IMR-90 (cell line): Measurements from ENCODE around the gene GCM1. TPM values are rescaled to one million over a fixed set of nuclear protein-coding genes. Genes with fewer than 3 reads are reported as not detected.

Experiments
- ATAC-seq: fragments of 200-7000 bp; cut with Tn5 transposase; 2 replicates; pipeline ENCODE4 v1.9.1; 2020; ENCODE audit warnings: low read depth, mild to moderate bottlenecking, moderate library complexity
- BruUV-seq: library from RNA; stranded (reverse); fragments of 400-500 nt; replicated peaks from 2 replicates; lab custom pipeline; 2021; lab: Mats Ljungman, UMichigan
- CTCF ChIA-PET: fragments of 300-600 bp; formaldehyde crosslinking; extraction: SDS; loops from one replicate; lab custom pipeline; 2021; ENCODE audit warnings: antibody characterized with exemption; lab: Yijun Ruan, JAX
- POLR2A ChIA-PET: fragments of 300-600 bp; sonication (Branson Sonifier 250); formaldehyde crosslinking; loops from one replicate; lab custom pipeline; 2022; ENCODE audit warnings: antibody characterized with exemption; ENCODE audit not compliant: unreplicated experiment; lab: Charles Lee
- DNase-seq: peaks from one replicate; pipeline ENCODE4 v3.0.0; 2013
- H2AFZ ChIP-seq: replicated peaks from 2 replicates; pipeline ENCODE3; 2013; ENCODE audit warnings: low read length, mild to moderate bottlenecking; ENCODE audit not compliant: poor library complexity
- H2AK5ac ChIP-seq: 2 replicates; pipeline ENCODE4 v1.6.1; 2013; ENCODE audit warnings: low read depth, low read length, inconsistent platforms
- H2AK9ac ChIP-seq: replicated peaks from 2 replicates; pipeline ENCODE3; 2013; ENCODE audit warnings: mild to moderate bottlenecking, low read depth, low read length, moderate library complexity; ENCODE audit not compliant: poor library complexity
- H2BK120ac ChIP-seq: 2 replicates; pipeline ENCODE4 v1.6.1; 2013; ENCODE audit warnings: low read depth, low read length, inconsistent platforms
- H2BK15ac ChIP-seq: 3 replicates; pipeline ENCODE4 v1.6.1; 2013; ENCODE audit warnings: low read depth, low read length, inconsistent platforms
- H2BK20ac ChIP-seq: 2 replicates; pipeline ENCODE4 v1.6.1; 2013; ENCODE audit warnings: low read depth, mild to moderate bottlenecking, inconsistent platforms, low read length, moderate library complexity
- H2BK5ac ChIP-seq: 2 replicates; pipeline ENCODE4 v1.6.1; 2013; ENCODE audit warnings: mild to moderate bottlenecking, low read depth, low read length, inconsistent platforms; ENCODE audit not compliant: poor library complexity, severe bottlenecking
- H3K14ac ChIP-seq: replicated peaks from 2 replicates; pipeline ENCODE4 v1.6.1; 2013; ENCODE audit warnings: low read depth, low read length, inconsistent platforms
- H3K18ac ChIP-seq: 2 replicates; pipeline ENCODE4 v1.6.1; 2013; ENCODE audit warnings: low read depth, low read length, control low read depth
- H3K23ac ChIP-seq: 2 replicates; pipeline ENCODE4 v1.6.1; 2013; ENCODE audit warnings: low read depth, low read length, inconsistent platforms
- H3K27ac ChIP-seq: 2 replicates; pipeline ENCODE4 v1.5.1; 2013; ENCODE audit warnings: mild to moderate bottlenecking, control low read depth, low read length; ENCODE audit not compliant: insufficient read depth
- H3K27me3 ChIP-seq: 2 replicates; pipeline ENCODE4 v1.6.1; 2013; ENCODE audit warnings: low read length; ENCODE audit not compliant: control insufficient read depth, insufficient read depth
- H3K36me3 ChIP-seq: 2 replicates; pipeline ENCODE4 v1.6.1; 2013; ENCODE audit warnings: low read length, mixed read lengths; ENCODE audit not compliant: control insufficient read depth, insufficient read depth
- H3K4ac ChIP-seq: 2 replicates; pipeline ENCODE4 v1.6.1; 2013; ENCODE audit warnings: low read depth, low read length, inconsistent platforms
- H3K4me1 ChIP-seq: 2 replicates; pipeline ENCODE4 v1.6.1; 2013; ENCODE audit warnings: low read length, mixed read lengths; ENCODE audit not compliant: control insufficient read depth, insufficient read depth
- H3K4me2 ChIP-seq: 2 replicates; pipeline ENCODE4 v1.6.1; 2013; ENCODE audit warnings: low read depth, mild to moderate bottlenecking, control low read depth, low read length, moderate library complexity
- H3K4me3 ChIP-seq: 2 replicates; pipeline ENCODE4 v1.5.1; 2013; ENCODE audit warnings: low read depth, mild to moderate bottlenecking, control low read depth, low read length, moderate library complexity; ENCODE audit not compliant: insufficient read depth
- H3K56ac ChIP-seq: 2 replicates; pipeline ENCODE4 v1.6.1; 2013; ENCODE audit warnings: low read length, inconsistent platforms; ENCODE audit not compliant: insufficient read depth; ENCODE audit errors: extremely low read depth
- H3K79me1 ChIP-seq, 2 experiments: 2 replicates each; pipeline ENCODE4 v1.6.1; 2013; ENCODE audit warnings: low read length in 2 of 2, inconsistent platforms in 1 of 2, low read depth in 1 of 2
- H3K9ac ChIP-seq: 2 replicates; pipeline ENCODE4 v1.6.1; 2013; ENCODE audit warnings: low read depth, low read length, control low read depth
- H3K9me1 ChIP-seq: 2 replicates; pipeline ENCODE4 v1.6.1; 2013; ENCODE audit warnings: low read length, inconsistent platforms; ENCODE audit not compliant: insufficient read depth
- H3K9me3 ChIP-seq: 2 replicates; pipeline ENCODE4 v1.6.1; 2013; ENCODE audit warnings: low read length; ENCODE audit not compliant: control insufficient read depth, insufficient read depth
- H4K20me1 ChIP-seq: 2 replicates; pipeline ENCODE4 v1.6.1; 2013; ENCODE audit warnings: low read length, inconsistent platforms; ENCODE audit not compliant: insufficient read depth
- H4K5ac ChIP-seq: 2 replicates; pipeline ENCODE4 v1.6.1; 2013; ENCODE audit warnings: mild to moderate bottlenecking, low read depth, low read length, control low read depth
- H4K8ac ChIP-seq, 2 experiments: 2 replicates each; pipeline ENCODE4 v1.6.1; 2013; ENCODE audit warnings: low read depth in 2 of 2, low read length in 2 of 2, control low read depth in 1 of 2, inconsistent platforms in 1 of 2
- H4K91ac ChIP-seq: 2 replicates; pipeline ENCODE4 v1.6.1; 2013; ENCODE audit warnings: low read depth, low read length, inconsistent platforms; ENCODE audit not compliant: insufficient read depth
- MAFK ChIP-seq: IDR thresholded peaks from 2 replicates; pipeline ENCODE4 v1.6.1; 2012; ENCODE audit warnings: low read depth, low read length, improper control_type of control experiment
- WGBS, 2 experiments: methylation state at CpG; one replicate each; pipeline versions ENCODE4 v1.1.5 to v1.1.7; 2013; ENCODE audit warnings: missing lambda C conversion rate in 2 of 2; ENCODE audit not compliant: insufficient read length in 1 of 2; ENCODE audit errors: extremely low coverage in 2 of 2; 5-methylcytosine and 5-hydroxymethylcytosine counted together
- dilution Hi-C: fragments of 300-500 bp; cut with HindIII; formaldehyde crosslinking; loops from one replicate; pipeline ENCODE4 v1.14.3; 2018; ENCODE audit warnings: low sequenced_read_pairs; ENCODE audit not compliant: unreplicated experiment
- in situ Hi-C: fragments of 300-500 bp; cut with MboI; formaldehyde crosslinking; loops from 3 replicates; pipeline ENCODE4 v1.14.3; 2019; ENCODE audit warnings: low sequenced_read_pairs, inconsistent platforms, mixed read lengths
- intact Hi-C: fragments of 100-400 bp; cut with micrococcal nuclease; formaldehyde crosslinking; loops from 2 replicates; pipeline ENCODE4 v1.10.0; 2022
- polyA plus RNA-seq, 3 experiments: library from polyadenylated mRNA; depleted of rRNA; stranded (reverse); fragments of >200 nt; gene quantifications; 2 replicates each; pipeline ENCODE4 v1.2.3, GENCODE V29; 2012; ENCODE audit warnings: low replicate concordance in 1 of 3
- total RNA-seq: library from RNA; depleted of rRNA; stranded (reverse); fragments of >200 nt; gene quantifications from 2 replicates; pipeline ENCODE4 v1.2.3, GENCODE V29; 2012
- TF ChIP-seq, protein P1 (sequence below): conservative IDR thresholded peaks from 2 replicates; pipeline ENCODE4 v1.5.1; 2012; ENCODE audit warnings: mild to moderate bottlenecking, low read depth, low read length, improper control_type of control experiment

The GCM1 gene
- total and polyA plus RNA-seq, 2 of the 4 experiments (the other 2 are of a cell fraction): not detected

DNA sequence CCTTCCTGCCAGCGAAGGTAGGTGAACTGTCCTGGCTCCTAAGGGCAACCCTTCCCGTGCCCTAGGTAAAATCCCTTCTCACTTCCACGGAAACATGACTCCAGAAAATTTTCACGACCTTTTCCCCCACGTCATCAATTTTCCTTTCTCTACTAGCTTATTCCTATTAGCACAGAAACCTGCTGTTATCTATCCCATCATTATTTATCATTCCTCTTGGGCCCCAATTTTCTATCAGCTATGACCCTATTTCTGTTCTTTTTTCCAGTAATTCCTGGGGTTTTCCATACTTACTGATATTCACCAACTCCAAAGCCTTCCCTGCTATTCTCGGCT lies 23.8 kb upstream of the GCM1 start:
- WGBS, 2 experiments: 67% methylated on average over 6 of the region's 6 CpGs; no CpG with 5 or more reads in 1 of the 2 experiments
- POLR2A ChIA-PET: no interaction called here

More for the DNA sequence above, 23.8 kb upstream of the GCM1 start:
- Histone ChIP-seq H4K8ac (no peak overlapping the region), H2BK15ac (no peak overlapping the region), H3K27ac (no peak overlapping the region), H3K79me1 (no peaks in the 10 kb centered on the region), H3K18ac (no peak overlapping the region), H2BK5ac (no peak overlapping the region), H4K5ac (no peak overlapping the region), H3K27me3 (no peaks in the 10 kb centered on the region; the same call in 1 of the 2 replicates), H4K91ac (no peak overlapping the region), H3K36me3 (no peaks in the 10 kb centered on the region), H3K9me1 (peaks cover 2% of the 10 kb centered on the region; the same call in 1 of the 2 replicates), H3K4me3 (no peak overlapping the region), H3K9ac (no peak overlapping the region), H2AFZ (peak overlapping the region; percentile 13), H3K4me2 (no peak overlapping the region), H2AK5ac (peak overlapping the region; percentile 47; the same call in 1 of the 2 replicates), H3K9me3 (no peaks in the 10 kb centered on the region), H3K23ac (no peak overlapping the region), H2AK9ac (no peak overlapping the region), H2BK120ac (no peak overlapping the region), H2BK20ac (no peak overlapping the region), H3K56ac (no peak overlapping the region), H3K4me1 (peaks cover 4% of the 10 kb centered on the region; the same call in 1 of the 2 replicates), H3K4ac (no peak overlapping the region), H4K20me1 (no peaks in the 10 kb centered on the region), H3K14ac (no peak overlapping the region)
- DNase-seq (no peak), ATAC-seq (no peak)
- intact Hi-C loops: loop anchor here (1.0 to 5.0 kb wide), 5 partner anchors 175 to 555 kb away; partner anchors contain the start of gene ELOVL5
- dilution Hi-C loops: no loop called here
- in situ Hi-C loops: loop anchor here (5.0 to 25.0 kb wide), 2 partner anchors 310 to 490 kb away; partner anchors contain the start of gene KLHL31
- BruUV-seq: no TSS peak
- TF ChIP-seq MAFK: peak; percentile 50; the same call in 1 of the 2 replicates
- TF ChIP-seq, protein P1, sequence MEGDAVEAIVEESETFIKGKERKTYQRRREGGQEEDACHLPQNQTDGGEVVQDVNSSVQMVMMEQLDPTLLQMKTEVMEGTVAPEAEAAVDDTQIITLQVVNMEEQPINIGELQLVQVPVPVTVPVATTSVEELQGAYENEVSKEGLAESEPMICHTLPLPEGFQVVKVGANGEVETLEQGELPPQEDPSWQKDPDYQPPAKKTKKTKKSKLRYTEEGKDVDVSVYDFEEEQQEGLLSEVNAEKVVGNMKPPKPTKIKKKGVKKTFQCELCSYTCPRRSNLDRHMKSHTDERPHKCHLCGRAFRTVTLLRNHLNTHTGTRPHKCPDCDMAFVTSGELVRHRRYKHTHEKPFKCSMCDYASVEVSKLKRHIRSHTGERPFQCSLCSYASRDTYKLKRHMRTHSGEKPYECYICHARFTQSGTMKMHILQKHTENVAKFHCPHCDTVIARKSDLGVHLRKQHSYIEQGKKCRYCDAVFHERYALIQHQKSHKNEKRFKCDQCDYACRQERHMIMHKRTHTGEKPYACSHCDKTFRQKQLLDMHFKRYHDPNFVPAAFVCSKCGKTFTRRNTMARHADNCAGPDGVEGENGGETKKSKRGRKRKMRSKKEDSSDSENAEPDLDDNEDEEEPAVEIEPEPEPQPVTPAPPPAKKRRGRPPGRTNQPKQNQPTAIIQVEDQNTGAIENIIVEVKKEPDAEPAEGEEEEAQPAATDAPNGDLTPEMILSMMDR: no peak
- CTCF ChIA-PET: interaction anchor here (0.8 to 2.2 kb wide), 5 partner anchors 238 to 312 kb away, joined by 3 to 8 read pairs (median 4); no protein-coding TSS in a partner anchor
